Fibroblast of lung (primary cell): ENCODE measurements around the gene ZNF692.

Source experiments
- EZH2 ChIP-seq: IDR thresholded peaks from 2 replicates; pipeline ENCODE4 v1.5.1; 2012; ENCODE audit warnings: low read length, control low read depth, mild to moderate bottlenecking; ENCODE audit errors: missing control alignments
- TF ChIP-seq, protein P1 (sequence below), 2 donors: IDR thresholded peaks in 1 of 2; conservative IDR thresholded peaks in 1 of 2; 1 replicate in 1 of 2; 2 replicates in 1 of 2; pipeline ENCODE4 v1.5.1; 2011 to 2012; ENCODE audit warnings: low read length in 2 of 2, control low read depth in 1 of 2, inconsistent platforms in 1 of 2, low read depth in 1 of 2, mild to moderate bottlenecking in 1 of 2

DNA sequence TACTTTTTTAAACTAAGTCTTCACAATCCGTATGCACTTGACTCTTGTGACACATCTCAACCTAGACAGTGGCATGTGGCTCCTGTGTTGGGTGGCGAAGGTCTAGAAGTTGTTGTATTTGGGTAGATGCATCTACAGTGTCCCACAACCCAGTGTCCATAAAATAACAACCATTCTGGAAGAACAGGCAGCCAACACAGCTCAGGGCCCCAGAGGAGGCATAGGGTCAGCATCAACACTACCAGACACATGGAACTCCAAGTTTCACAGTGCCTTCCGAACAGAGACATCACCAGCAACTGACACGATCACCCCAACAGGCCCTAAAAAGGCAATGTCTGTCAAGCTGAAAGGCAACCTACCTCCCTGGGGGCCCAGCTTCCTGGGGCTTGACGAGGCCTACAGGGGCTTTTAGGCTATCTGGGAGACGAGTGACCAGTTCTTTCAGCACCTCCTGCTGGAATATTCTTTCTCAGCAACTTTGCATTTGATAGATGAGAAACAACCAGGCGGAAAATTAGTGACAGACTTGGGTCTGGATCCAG, 38.8 kb downstream of the ZNF692 start:
- TF ChIP-seq, protein P1, sequence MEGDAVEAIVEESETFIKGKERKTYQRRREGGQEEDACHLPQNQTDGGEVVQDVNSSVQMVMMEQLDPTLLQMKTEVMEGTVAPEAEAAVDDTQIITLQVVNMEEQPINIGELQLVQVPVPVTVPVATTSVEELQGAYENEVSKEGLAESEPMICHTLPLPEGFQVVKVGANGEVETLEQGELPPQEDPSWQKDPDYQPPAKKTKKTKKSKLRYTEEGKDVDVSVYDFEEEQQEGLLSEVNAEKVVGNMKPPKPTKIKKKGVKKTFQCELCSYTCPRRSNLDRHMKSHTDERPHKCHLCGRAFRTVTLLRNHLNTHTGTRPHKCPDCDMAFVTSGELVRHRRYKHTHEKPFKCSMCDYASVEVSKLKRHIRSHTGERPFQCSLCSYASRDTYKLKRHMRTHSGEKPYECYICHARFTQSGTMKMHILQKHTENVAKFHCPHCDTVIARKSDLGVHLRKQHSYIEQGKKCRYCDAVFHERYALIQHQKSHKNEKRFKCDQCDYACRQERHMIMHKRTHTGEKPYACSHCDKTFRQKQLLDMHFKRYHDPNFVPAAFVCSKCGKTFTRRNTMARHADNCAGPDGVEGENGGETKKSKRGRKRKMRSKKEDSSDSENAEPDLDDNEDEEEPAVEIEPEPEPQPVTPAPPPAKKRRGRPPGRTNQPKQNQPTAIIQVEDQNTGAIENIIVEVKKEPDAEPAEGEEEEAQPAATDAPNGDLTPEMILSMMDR (conservative IDR thresholded peaks at IDR 0.05 in 1 of 2, IDR thresholded peaks at IDR 0.05 in 1 of 2; ENCODE audit: low read depth in 1 of 2, low read length in 2 of 2): no peak
- TF ChIP-seq EZH2: no peak
